NOMO-1 treated with dmso at 0.1 percent for 144 hours (cell line): ENCODE results near the gene GPC4.
"Not testable (repeated sequence)": the region's sequence is repeated elsewhere in the genome, so short reads cannot be mapped to it uniquely, and the experiment has no call there.

Experiments
- DNase-seq: peaks from one replicate; lab custom pipeline; 2025; ENCODE audit not compliant: unreplicated experiment; lab: John Stamatoyannopoulos, UW

Gene GPC4

DNA sequence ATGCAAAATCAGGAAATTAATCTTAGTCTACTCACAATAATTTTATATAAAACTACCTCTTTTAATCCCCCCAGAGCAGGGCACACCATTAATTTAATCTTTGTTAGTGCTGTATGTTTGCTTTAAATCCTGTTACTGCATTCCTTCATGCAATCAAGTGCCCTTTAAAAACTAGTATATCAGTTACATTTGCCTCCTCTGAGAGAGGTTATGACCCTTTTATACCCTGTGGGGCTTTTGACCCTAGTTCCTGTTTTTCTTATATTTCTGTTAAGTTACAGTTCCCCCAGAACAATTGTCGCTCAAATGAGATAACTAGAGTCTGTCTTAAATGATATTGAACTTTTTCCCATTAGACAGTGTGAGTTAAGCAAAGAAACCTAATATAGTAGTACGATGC lies 46.2 kb downstream of the GPC4 start:
- DNase-seq = peak; percentile 22

DNA sequence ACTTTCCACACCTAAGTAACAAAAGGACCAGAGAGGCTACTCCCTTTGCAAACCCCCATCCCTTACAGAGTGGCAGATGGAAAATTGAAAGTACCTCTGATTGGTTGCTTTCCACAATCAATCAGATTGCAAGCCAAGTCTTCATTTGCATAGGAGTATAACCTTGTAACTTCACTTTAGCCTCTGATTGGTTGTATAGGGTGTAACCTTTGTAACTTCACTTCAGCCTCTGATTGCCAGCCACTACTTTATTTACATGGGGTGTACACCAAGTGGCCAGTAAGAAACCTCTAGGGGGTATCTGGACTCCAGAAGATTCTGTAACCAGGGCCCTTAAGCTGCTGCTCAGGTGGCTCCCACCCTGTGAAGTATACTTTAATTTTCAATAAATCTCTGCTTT lies 48.6 kb downstream of the GPC4 start:
- DNase-seq = no peak

DNA sequence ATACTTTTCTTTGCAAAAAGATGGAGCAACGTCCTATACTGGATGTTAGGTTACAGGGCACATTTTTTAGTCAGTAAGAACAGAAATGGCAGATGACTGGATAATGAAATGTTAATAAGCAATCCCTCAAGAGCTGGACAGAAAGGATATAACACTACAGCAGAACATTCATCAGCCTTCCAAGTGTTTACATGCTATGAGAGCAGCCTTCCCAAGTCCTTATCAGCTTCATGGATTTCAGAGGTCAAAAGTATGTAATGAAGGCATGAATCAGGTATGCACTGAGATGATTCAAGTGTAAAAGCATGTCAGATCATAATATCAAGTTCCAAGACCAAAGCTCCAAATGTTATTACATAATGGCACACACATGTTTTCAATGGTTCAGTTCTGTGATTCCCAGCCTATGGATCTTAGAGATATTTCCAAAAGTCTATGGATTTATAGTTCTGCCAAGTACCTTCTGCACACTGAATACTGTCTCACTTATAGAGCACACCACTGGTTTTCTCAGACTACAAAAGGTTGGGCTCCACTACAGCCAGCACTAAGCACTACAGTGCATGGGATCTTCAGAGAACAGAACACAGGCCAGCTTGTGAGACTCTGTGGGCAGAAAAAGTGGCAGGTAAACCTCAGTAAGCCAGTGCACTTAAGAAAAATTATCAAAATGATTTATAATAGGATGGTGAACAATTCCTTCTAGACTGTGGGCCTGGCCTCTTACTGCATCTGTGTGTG lies 49.2 kb downstream of the GPC4 start:
- DNase-seq = no peak

DNA sequence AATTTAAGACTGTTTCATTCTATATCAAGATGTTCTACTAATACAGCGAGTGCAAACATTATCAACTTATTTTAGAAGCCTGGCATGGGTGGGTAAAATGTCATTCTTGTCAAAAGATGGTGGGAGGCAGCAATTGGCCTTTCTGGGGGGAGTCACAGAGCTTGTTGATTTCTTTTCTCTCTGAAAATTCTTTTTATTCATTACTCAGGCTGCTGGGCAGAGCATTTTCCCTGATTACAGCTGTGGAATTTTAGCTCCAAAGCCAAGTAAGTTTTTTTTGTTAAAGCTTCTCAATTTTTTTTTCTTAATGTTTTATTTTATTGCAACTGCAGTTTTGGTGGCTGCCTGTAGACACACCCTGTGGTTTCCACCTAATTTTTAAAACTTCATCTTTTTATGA lies 50.4 kb downstream of the GPC4 start:
- DNase-seq = no peak

DNA sequence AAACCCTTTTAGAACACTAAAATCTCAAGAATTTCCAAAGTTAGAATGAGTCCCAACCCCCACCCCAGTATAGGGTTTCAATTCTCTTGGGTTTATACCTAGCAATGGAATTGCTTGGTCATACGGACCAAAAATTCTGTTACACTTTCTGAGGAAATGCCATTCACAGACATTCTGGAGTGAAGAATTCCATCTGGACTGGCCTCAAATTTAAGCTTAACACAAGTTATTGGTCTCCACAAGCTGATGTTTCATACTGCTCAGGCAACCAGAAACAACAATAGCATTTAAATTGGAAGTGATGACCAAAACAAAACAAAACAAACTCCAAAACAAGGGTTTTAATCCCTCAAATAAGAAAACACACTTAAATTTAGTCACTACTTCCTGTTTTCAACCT lies 51.1 kb downstream of the GPC4 start:
- no peak for DNase-seq

DNA sequence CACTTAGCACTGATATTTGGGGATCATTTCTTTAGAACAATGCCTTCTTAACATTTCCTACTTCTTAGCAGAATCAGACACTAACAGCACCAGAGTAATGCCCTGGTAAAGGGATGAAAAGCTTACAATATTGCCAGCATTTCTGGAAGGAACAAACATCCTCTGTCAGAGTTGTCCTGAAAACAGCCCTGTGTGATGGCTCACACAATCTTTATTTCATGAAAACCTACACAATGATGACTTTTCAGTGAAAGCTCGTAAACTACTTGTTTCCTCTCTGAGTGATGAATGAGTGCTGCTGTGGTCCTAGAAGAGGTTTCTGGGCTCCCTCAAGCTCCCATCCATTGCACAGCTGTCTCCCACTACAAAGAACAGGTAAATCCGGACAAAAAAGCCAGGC lies 52.8 kb downstream of the GPC4 start:
- no peak for DNase-seq

DNA sequence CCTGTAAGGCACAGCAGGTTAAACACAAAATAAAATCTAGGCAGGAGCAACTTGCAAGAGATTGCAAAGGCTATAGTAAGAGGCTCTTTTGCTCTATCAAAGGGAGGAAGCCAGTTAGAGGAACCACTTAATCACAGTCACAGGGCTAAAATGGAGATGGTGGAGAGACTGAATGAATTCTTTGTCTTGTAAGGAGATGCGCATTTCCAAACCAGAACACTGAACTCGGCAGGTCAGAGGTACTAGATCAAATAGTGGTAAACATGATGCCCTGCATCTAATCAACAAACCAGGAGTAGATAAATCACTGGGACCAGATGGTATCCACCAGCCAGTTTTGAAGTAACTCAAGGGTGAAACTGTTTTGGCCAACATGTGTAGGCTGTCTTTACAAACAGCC lies 55.8 kb downstream of the GPC4 start:
- no peak for DNase-seq

DNA sequence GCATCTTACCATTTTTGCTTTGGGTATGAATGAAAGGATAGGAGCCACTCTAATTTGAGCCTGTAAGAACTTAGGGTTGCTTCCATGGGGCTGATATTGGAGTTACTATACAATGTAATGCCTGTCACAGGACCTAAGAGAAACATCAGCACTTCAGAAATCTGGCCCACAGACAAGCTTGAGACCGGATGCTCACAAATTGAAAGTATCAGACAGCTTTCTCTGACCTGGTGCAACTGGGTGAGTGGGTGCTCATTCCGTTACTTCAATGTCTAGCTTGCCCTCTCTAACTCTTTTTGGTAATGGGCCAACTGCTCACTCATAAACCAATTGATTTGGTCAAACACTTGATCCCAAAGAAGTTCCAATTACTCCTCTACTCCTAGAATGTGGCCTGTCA lies 62.1 kb downstream of the GPC4 start:
- no peak for DNase-seq

DNA sequence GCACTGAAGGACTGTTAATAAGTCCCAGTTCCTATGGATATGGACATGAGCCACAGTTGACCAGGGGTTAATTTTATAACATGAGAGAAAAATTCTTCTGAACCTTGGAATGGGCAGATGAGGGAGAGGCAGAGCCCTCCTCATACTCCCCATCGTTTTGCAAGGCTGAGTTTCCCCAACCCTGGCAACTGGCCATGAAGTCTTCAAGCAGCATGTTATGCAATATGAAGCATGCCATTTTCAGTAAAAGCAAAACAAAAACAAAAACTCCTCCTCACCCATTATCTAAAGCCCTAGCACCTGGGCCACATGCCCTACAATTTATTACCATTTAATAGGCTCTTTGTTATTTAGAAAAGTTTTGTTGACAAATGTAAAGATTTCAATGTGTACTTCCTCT lies 64.5 kb downstream of the GPC4 start:
- DNase-seq = no peak

DNA sequence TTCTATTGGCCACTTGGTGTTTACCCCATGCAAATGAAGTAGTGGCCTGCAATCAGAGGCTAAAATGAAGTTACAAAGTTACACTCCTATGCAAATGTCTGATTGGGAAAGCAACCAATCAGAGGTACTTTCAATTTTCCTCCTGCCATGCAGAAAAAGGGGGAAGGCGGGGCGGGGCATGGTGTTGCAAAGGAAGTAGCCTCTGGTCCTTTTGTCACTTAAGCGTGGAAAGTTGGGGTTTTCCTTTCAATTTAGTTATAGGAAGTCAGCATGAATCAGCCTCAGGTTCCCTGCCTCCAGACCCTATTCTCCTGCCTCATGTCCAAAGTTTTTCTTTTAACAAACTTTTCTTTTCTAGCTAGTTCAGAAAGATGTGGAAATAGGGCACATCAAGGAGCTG lies 69.3 kb downstream of the GPC4 start:
- DNase-seq = no peak

- no peak for DNase-seq
Observed at GRCh38 chrX:133339566-133339965, 75.7 kb downstream of the GPC4 start.

DNA sequence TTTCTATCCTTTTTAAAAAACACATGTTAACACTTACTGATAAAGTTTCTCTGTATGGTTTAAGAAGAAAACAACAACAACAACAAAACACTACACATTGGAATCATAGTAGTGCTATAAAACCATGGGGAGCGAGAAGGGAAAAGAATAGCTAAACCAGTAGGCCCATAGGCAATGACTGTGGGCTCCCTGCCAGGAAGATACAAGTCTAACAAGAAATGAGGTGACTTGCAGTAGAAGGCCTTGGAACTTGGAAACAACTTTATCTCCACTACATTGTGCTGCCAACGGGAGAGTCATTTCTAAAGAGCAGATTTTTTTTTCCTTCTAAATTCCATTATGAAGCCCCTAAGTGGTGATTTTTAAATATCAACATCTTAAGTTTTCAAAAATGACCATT lies 78.0 kb downstream of the GPC4 start:
- no peak for DNase-seq

DNA sequence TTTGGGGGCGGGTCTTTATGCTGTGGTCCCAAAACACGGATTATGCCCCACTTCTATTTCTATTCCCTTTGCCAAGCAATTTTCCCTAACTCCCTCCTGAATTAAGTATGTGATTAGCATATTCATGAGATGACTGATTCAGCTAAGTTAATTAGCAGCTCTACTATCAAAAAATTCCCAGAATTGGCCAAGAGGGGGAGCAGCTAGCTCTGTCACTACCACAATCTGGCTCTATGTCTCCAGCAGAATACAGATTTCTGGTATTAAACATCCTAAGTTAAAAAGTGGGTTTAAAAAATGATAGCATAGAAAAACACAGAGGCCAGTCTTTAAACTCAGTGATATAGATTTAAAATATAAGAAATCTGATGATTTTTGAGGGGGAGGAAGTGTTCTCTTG lies 80.3 kb downstream of the GPC4 start:
- peak; percentile 43 for DNase-seq

DNA sequence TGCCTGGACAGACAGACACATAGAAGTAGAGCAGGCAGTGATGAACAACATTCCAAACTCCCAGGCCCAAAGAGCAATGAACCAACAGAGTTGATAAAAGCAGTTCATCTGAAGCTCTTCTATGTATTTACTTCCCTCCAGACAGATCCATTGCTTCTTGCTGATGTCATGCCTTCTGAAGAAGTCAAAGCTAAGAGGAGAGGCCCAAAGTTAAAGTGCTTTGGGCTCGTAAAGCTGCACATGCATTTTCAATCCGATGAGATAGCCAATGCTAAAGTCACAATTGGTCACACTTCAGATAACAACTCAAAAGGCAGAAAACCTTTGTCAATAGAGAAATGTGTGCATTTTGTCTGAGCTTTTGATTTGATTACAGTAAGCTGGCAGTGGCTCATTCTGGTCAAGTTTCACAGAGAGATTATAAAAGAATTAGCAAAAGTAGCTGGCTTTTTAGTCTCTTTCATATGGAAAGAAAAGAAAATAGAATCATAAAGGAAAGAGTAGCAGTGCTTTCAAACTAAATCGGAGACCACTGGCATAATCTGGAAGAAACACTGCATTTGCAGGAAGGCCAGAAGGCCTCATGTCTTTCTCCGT lies 82.0 kb downstream of the GPC4 start:
- no peak for DNase-seq

GRCh38 chrX:133332737-133333136 lies 82.6 kb downstream of the GPC4 start:
- DNase-seq = no peak

GRCh38 chrX:133330956-133331355 lies 84.3 kb downstream of the GPC4 start:
- DNase-seq = no peak

DNA sequence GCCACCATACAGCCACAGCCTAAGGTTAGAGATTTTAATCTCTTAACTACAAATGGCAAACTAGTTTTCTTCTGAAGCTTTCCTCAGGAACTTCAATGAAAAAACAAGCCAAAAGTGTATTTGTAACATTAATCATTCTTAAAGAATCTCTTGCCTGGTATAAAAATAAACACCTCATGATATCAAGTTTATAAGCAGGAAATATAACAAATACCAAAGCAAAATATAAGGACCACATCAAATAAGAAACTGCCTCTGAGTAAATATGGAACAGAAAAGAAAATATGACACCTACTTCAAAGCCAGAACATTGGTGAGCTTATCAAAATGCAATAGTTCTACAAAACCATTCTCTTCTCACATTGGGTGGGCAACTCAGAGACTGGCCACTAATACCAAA lies 89.9 kb downstream of the GPC4 start:
- DNase-seq = no peak

- peak; percentile 28 for DNase-seq
Observed at GRCh38 chrX:133323431-133323830, 91.9 kb downstream of the GPC4 start.

DNA sequence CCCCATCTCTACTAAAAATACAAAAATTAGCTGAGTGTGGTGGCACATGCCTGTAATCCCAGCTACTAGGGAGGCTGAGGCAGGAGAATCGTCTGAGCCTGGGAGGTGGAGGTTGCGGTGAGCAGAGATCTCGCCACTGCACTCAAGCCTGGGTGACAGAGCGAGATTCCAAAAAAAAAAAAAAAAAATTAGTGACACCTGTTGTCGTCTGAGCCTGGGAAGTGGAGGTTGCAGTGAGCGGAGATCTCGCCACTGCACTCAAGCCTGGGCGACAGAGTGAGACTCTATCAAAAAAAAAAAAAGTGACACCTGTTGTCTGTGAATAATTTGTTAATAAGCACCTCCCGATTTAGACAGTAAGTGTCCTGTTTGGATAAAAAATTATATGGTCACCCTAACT lies 93.0 kb downstream of the GPC4 start:
- DNase-seq = not testable (repeated sequence)

GRCh38 chrX:133321451-133321850 lies 93.8 kb downstream of the GPC4 start:
- no peak for DNase-seq

DNA sequence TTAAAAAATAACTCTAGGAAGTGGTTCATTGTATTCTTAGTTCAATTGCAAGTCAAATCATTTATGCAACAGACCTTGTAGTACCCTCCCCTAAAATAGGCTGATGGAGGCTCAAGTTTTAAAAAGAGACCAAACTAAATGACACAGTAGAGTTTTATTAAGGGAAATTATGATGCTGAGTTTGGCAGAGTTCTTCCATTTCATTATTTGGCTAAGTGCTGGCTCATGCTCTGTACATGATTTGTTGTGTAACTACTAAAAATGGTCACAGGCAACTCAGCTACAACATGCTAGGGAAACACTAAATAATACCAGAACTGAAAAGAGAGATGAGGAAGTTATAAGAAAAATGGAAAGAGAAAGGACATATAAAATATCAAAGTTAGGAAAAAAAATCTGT lies 101.0 kb downstream of the GPC4 start:
- DNase-seq = no peak

GRCh38 chrX:133308499-133308897 lies 106.8 kb downstream of the GPC4 start:
- DNase-seq = no peak
